ENCODE results near the gene AOPEP.

GRCh38 chr9:94929369-94929756 is 202.9 kb downstream of the AOPEP start:
- TF ChIP-seq, protein P1, sequence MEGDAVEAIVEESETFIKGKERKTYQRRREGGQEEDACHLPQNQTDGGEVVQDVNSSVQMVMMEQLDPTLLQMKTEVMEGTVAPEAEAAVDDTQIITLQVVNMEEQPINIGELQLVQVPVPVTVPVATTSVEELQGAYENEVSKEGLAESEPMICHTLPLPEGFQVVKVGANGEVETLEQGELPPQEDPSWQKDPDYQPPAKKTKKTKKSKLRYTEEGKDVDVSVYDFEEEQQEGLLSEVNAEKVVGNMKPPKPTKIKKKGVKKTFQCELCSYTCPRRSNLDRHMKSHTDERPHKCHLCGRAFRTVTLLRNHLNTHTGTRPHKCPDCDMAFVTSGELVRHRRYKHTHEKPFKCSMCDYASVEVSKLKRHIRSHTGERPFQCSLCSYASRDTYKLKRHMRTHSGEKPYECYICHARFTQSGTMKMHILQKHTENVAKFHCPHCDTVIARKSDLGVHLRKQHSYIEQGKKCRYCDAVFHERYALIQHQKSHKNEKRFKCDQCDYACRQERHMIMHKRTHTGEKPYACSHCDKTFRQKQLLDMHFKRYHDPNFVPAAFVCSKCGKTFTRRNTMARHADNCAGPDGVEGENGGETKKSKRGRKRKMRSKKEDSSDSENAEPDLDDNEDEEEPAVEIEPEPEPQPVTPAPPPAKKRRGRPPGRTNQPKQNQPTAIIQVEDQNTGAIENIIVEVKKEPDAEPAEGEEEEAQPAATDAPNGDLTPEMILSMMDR (IDR thresholded peaks at IDR 0.05; ENCODE audit: extremely low read depth in 1 of 2, insufficient read depth in 1 of 2, low read depth in 1 of 2, low read length in 2 of 2) = no peak
- TF ChIP-seq POLR2A (IDR thresholded peaks at IDR 0.05; ENCODE audit: low read depth, low read length) = no peak
- TF ChIP-seq MYC (IDR thresholded peaks at IDR 0.05; ENCODE audit: low read depth, low read length) = no peak
- TF ChIP-seq EZH2 (IDR thresholded peaks at IDR 0.05; ENCODE audit: borderline replicate concordance, low read depth, low read length, severe bottlenecking) = no peak
- peak; percentile 83 for TF ChIP-seq JUN (IDR thresholded peaks at IDR 0.05; ENCODE audit: borderline replicate concordance, insufficient read depth, insufficient read length, low read depth)

All from endothelial cell of umbilical vein (primary cell).